ENCODE data around the gene MED7. TPM values are rescaled to one million over a fixed set of nuclear protein-coding genes. Genes with fewer than 3 reads are reported as not detected.

The MED7 gene
- total and polyA plus RNA-seq, 2 of the 13 experiments (the other 11 are each of a cell fraction or from before 2014, with no cell fraction given), result 9.2 to 9.4 TPM

DNA sequence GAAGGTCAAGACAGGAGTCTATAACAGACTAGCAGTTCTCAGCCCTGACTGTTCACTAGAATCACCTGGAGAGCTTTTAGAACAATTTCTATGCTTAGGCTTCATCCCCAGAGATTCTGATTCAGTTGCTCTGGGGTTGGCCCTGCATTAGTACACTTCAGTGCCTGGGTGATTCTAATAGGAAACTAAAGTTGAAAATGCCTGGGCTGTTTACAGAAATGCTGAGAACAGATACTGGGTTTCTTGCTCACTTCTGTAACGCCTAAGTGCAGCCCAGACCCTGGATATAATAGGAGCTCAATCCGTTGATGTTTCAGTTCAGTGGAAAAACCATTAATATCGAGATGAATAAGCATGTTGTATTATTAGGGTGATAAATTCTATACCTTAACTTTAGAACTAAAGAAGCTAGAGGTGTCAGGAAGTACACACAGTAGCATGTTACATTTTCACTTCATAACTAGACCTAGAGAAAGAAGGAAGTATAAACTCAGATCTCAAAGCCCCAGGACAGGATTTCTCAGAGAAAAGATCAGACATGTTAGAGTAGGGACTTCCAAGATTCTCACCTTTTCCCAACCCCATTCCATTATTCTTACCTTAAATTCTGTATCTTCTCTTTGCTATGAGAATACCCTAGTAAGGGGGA lies 54.2 kb downstream of the MED7 start:
- no peak for FAIRE-seq
- Histone ChIP-seq H3K36me3 (replicated peaks in 1 of 2; ENCODE audit: control insufficient read depth in 1 of 2, insufficient read depth in 2 of 2, low read length in 2 of 2) (no peaks in the 10 kb centered on the region), H3K9ac (ENCODE audit: insufficient read depth, low read depth, low read length) (no peak overlapping the region), H3K4me1 (ENCODE audit: insufficient read depth, low read length) (peaks cover 28% of the 10 kb centered on the region), H2AFZ (ENCODE audit: low read length) (no peak overlapping the region), H3K79me2 (ENCODE audit: insufficient read depth, low read length) (no peaks in the 10 kb centered on the region), H4K20me1 (ENCODE audit: insufficient read depth, low read length) (no peaks in the 10 kb centered on the region), H3K4me2 (ENCODE audit: low read depth, low read length) (no peak overlapping the region), H3K9me3 (ENCODE audit: low read length) (no peaks in the 10 kb centered on the region), H3K4me3 (replicated peaks in 1 of 3; ENCODE audit: insufficient read depth in 1 of 3, low read depth in 2 of 3, low read length in 3 of 3) (no peak overlapping the region), H3K27me3 (ENCODE audit: control insufficient read depth in 1 of 2, insufficient read depth in 2 of 2, low read length in 2 of 2) (no peaks in the 10 kb centered on the region), H3K27ac (ENCODE audit: extremely low read length, insufficient read depth, low read length) (no peak overlapping the region)
- POLR2A ChIA-PET, result no interaction called here
- in situ Hi-C loops (cut with HindIII; ENCODE audit: extremely low pct_ligation_motif_present, low pct_unique_long_range_greater_than_20kb) (no loop called here), intact Hi-C loops (cut with micrococcal nuclease; ENCODE audit: unreplicated experiment) (no loop called here)
- ATAC-seq, result no peak
- CTCF ChIA-PET (ENCODE audit: low intra/inter-chr PET ratio, low total read pairs), result no interaction called here
- BruUV-seq (replicated peaks), result no TSS peak
- 30% methylated on average over 3 of the region's 3 CpGs for WGBS (ENCODE audit: low lambda C conversion rate)
- DNase-seq (ENCODE audit: low spot score), result no peak
- TF ChIP-seq, protein P1, sequence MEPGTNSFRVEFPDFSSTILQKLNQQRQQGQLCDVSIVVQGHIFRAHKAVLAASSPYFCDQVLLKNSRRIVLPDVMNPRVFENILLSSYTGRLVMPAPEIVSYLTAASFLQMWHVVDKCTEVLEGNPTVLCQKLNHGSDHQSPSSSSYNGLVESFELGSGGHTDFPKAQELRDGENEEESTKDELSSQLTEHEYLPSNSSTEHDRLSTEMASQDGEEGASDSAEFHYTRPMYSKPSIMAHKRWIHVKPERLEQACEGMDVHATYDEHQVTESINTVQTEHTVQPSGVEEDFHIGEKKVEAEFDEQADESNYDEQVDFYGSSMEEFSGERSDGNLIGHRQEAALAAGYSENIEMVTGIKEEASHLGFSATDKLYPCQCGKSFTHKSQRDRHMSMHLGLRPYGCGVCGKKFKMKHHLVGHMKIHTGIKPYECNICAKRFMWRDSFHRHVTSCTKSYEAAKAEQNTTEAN (CRISPR knock-in tag; conservative IDR thresholded peaks at IDR 0.05), result no peak
- TF ChIP-seq ZNF12 (CRISPR knock-in tag; IDR thresholded peaks at IDR 0.05) (no peak), HDAC6 (IDR thresholded peaks at IDR 0.05; ENCODE audit: low read depth, low read length) (no peak), CBX5 (CRISPR knock-in tag; IDR thresholded peaks at IDR 0.05; ENCODE audit: borderline replicate concordance) (no peak), CBX2 (IDR thresholded peaks at IDR 0.05; ENCODE audit: low read depth, low read length) (no peak), CBX2 (CRISPR knock-in tag; IDR thresholded peaks at IDR 0.05; ENCODE audit: low read depth) (no peak), ZNF329 (CRISPR knock-in tag; IDR thresholded peaks at IDR 0.05; ENCODE audit: low read depth) (no peak), ETV5 (CRISPR knock-in tag; IDR thresholded peaks at IDR 0.05; ENCODE audit: borderline replicate concordance) (no peak), RXRB (CRISPR knock-in tag; IDR thresholded peaks at IDR 0.05; ENCODE audit: borderline replicate concordance) (no peak), ZNF224 (CRISPR knock-in tag; IDR thresholded peaks at IDR 0.05) (no peak), SP140L (CRISPR knock-in tag; IDR thresholded peaks at IDR 0.05; ENCODE audit: borderline replicate concordance) (no peak), HOXA7 (CRISPR knock-in tag; IDR thresholded peaks at IDR 0.05) (no peak), ZNF451 (CRISPR knock-in tag; IDR thresholded peaks at IDR 0.05) (no peak), ZMAT3 (CRISPR knock-in tag; conservative IDR thresholded peaks at IDR 0.05) (no peak), NFYC (CRISPR knock-in tag; IDR thresholded peaks at IDR 0.05) (no peak)
- TF ChIP-seq, protein P2, sequence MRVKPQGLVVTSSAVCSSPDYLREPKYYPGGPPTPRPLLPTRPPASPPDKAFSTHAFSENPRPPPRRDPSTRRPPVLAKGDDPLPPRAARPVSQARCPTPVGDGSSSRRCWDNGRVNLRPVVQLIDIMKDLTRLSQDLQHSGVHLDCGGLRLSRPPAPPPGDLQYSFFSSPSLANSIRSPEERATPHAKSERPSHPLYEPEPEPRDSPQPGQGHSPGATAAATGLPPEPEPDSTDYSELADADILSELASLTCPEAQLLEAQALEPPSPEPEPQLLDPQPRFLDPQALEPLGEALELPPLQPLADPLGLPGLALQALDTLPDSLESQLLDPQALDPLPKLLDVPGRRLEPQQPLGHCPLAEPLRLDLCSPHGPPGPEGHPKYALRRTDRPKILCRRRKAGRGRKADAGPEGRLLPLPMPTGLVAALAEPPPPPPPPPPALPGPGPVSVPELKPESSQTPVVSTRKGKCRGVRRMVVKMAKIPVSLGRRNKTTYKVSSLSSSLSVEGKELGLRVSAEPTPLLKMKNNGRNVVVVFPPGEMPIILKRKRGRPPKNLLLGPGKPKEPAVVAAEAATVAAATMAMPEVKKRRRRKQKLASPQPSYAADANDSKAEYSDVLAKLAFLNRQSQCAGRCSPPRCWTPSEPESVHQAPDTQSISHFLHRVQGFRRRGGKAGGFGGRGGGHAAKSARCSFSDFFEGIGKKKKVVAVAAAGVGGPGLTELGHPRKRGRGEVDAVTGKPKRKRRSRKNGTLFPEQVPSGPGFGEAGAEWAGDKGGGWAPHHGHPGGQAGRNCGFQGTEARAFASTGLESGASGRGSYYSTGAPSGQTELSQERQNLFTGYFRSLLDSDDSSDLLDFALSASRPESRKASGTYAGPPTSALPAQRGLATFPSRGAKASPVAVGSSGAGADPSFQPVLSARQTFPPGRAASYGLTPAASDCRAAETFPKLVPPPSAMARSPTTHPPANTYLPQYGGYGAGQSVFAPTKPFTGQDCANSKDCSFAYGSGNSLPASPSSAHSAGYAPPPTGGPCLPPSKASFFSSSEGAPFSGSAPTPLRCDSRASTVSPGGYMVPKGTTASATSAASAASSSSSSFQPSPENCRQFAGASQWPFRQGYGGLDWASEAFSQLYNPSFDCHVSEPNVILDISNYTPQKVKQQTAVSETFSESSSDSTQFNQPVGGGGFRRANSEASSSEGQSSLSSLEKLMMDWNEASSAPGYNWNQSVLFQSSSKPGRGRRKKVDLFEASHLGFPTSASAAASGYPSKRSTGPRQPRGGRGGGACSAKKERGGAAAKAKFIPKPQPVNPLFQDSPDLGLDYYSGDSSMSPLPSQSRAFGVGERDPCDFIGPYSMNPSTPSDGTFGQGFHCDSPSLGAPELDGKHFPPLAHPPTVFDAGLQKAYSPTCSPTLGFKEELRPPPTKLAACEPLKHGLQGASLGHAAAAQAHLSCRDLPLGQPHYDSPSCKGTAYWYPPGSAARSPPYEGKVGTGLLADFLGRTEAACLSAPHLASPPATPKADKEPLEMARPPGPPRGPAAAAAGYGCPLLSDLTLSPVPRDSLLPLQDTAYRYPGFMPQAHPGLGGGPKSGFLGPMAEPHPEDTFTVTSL (CRISPR knock-in tag; IDR thresholded peaks at IDR 0.05; ENCODE audit: borderline replicate concordance), result no peak
- TF ChIP-seq, protein P3, sequence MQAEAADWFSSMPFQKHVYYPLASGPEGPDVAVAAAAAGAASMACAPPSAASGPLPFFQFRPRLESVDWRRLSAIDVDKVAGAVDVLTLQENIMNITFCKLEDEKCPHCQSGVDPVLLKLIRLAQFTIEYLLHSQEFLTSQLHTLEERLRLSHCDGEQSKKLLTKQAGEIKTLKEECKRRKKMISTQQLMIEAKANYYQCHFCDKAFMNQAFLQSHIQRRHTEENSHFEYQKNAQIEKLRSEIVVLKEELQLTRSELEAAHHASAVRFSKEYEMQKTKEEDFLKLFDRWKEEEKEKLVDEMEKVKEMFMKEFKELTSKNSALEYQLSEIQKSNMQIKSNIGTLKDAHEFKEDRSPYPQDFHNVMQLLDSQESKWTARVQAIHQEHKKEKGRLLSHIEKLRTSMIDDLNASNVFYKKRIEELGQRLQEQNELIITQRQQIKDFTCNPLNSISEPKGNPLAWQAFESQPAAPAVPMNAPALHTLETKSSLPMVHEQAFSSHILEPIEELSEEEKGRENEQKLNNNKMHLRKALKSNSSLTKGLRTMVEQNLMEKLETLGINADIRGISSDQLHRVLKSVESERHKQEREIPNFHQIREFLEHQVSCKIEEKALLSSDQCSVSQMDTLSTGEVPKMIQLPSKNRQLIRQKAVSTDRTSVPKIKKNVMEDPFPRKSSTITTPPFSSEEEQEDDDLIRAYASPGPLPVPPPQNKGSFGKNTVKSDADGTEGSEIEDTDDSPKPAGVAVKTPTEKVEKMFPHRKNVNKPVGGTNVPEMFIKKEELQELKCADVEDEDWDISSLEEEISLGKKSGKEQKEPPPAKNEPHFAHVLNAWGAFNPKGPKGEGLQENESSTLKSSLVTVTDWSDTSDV (CRISPR knock-in tag; IDR thresholded peaks at IDR 0.05), result no peak
